OCI-LY1 (cell line): Measurements from ENCODE around the gene FKBP1A.

ENCODE experiments used
- H2AFZ ChIP-seq: fragments of 200-600 bp; sonication (generic), shearing (Covaris generic); 2 replicates; pipeline ENCODE4 v1.6.0; 2014; ENCODE audit warnings: antibody characterized with exemption, mild to moderate bottlenecking, low read length
- H3F3A ChIP-seq: fragments of 200-600 bp; sonication (generic), shearing (Covaris generic); 2 replicates; pipeline ENCODE4 v1.6.0; 2014; ENCODE audit warnings: mild to moderate bottlenecking, antibody characterized with exemption, low read length, moderate library complexity; ENCODE audit not compliant: insufficient read depth
- H3K27ac ChIP-seq: fragments of 200-600 bp; sonication (generic); 2 replicates; pipeline ENCODE4 v1.5.1; 2014; ENCODE audit warnings: low read length, mixed run types, mild to moderate bottlenecking, low read depth; ENCODE audit not compliant: poor library complexity, severe bottlenecking
- H3K27me3 ChIP-seq: fragments of 200-600 bp; sonication (generic); 2 replicates; pipeline ENCODE4 v1.6.0; 2014; ENCODE audit warnings: antibody characterized with exemption, mild to moderate bottlenecking, low read length, moderate library complexity; ENCODE audit not compliant: insufficient read depth
- H3K36me3 ChIP-seq: fragments of 200-600 bp; sonication (generic); 2 replicates; pipeline ENCODE4 v1.6.1; 2014; ENCODE audit warnings: mild to moderate bottlenecking, antibody characterized with exemption, low read length, moderate library complexity, mixed read lengths; ENCODE audit not compliant: insufficient read depth
- H3K4me1 ChIP-seq: fragments of 200-600 bp; sonication (generic); 2 replicates; pipeline ENCODE4 v1.5.1; 2014; ENCODE audit warnings: mild to moderate bottlenecking, low read length, moderate library complexity; ENCODE audit not compliant: insufficient read depth, severe bottlenecking
- H3K4me2 ChIP-seq: fragments of 200-600 bp; sonication (generic), shearing (Covaris generic); 2 replicates; pipeline ENCODE4 v1.6.1; 2014; ENCODE audit warnings: low read length
- H3K4me3 ChIP-seq: fragments of 200-600 bp; sonication (generic); 2 replicates; pipeline ENCODE4 v1.5.1; 2014; ENCODE audit warnings: low read length, low read depth, mild to moderate bottlenecking, mixed read lengths; ENCODE audit not compliant: poor library complexity, severe bottlenecking
- H3K79me2 ChIP-seq: fragments of 200-600 bp; shearing (Covaris generic); 2 replicates; pipeline ENCODE4 v1.6.1; 2016; ENCODE audit warnings: mixed run types, low read length, mixed read lengths; ENCODE audit not compliant: insufficient read depth
- H3K9ac ChIP-seq: fragments of 200-600 bp; sonication (generic), shearing (Covaris generic); 2 replicates; pipeline ENCODE4 v1.6.1; 2014; ENCODE audit warnings: mild to moderate bottlenecking, low read length, mixed read lengths
- H3K9me2 ChIP-seq: fragments of 200-600 bp; sonication (generic), shearing (Covaris generic); 2 replicates; pipeline ENCODE4 v1.6.1; 2014; ENCODE audit warnings: low read depth, mild to moderate bottlenecking, low read length, mixed read lengths
- H3K9me3 ChIP-seq: fragments of 200-600 bp; shearing (Covaris generic); 2 replicates; pipeline ENCODE4 v1.6.1; 2014; ENCODE audit warnings: low read length, mixed read lengths
- H4K20me1 ChIP-seq: fragments of 200-600 bp; sonication (generic), shearing (Covaris generic); 2 replicates; pipeline ENCODE4 v1.6.0; 2016; ENCODE audit warnings: mild to moderate bottlenecking, low read length; ENCODE audit not compliant: insufficient read depth
- EZH2 ChIP-seq: fragments of 200-600 bp; sonication (generic), shearing (Covaris generic); IDR thresholded peaks from 2 replicates; pipeline ENCODE4 v1.8.0; 2017; ENCODE audit warnings: borderline replicate concordance, mixed run types, mild to moderate bottlenecking, antibody characterized with exemption, low read length, moderate library complexity, mixed read lengths
- TF ChIP-seq, protein P1 (sequence below): fragments of 200-600 bp; sonication (generic), shearing (Covaris generic); IDR thresholded peaks from 2 replicates; pipeline ENCODE4 v1.5.1; 2017; ENCODE audit warnings: mild to moderate bottlenecking, antibody characterized with exemption, low read length, moderate library complexity, mixed read lengths

FKBP1A gene

DNA sequence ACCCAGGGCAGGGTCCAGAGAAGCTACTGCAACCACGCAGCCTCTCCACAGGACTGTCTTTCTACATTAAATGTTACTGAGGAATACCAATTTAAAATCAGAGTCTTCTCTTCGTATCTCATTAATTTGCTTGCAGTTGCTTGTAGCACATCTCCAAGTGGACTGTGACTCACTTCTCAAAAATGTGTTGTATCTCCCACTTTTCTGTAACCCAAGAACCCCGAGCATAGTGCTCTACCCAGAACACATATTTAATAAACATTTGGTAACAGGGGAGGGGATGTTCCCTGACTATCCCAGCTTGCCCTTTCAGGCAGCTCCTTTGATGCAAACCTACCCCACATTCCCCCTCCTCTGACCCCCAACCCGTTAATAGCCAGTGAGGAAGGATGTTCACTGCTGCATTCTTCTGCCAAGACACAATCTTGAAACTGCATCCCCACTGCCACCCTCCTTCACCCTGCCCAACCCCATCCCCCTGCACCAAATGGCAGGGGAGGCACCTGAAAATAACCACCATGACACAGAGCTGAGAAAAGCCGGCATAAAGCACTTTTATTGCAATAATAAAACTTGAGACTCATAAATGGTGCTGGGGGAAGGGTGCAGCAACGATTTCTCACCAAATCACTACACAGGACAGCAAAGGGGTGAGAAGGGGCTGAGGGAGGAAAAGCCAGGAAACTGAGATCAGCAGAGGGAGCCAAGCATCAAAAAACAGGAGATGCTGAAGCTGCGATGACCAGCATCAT lies 24.2 kb downstream of the FKBP1A start:
- Histone ChIP-seq H3F3A (no peaks in the 10 kb centered on the region), H3K36me3 (peaks cover 61% of the 10 kb centered on the region), H4K20me1 (no peaks in the 10 kb centered on the region)

DNA sequence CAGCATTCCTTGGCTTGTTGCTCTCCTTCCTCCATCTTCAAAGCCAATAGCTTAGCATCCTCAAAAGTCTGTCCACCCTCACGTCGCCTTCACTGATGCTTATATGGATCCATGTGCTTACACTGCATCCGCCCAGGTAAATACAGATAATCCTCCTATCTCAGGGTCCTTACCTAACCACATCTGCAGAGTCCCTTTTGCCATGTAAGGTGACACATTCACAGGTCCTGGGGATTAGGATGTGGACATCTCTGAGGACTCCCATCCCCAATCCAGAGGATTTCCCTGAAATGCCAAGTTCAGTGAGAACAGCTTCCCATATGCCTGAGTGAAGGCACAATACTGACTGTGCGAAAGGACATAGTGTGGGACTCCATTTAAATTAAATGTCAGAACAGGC lies 25.4 kb downstream of the FKBP1A start:
- Histone ChIP-seq H3K79me2 (no peaks in the 10 kb centered on the region), H2AFZ (no peak overlapping the region), H3K9me2 (no peaks in the 10 kb centered on the region), H3K4me3 (no peak overlapping the region), H3K4me2 (no peak overlapping the region), H3K9me3 (no peaks in the 10 kb centered on the region), H3K9ac (no peak overlapping the region), H3F3A (no peaks in the 10 kb centered on the region), H4K20me1 (no peaks in the 10 kb centered on the region), H3K36me3 (peaks cover 52% of the 10 kb centered on the region), H3K27me3 (no peaks in the 10 kb centered on the region), H3K27ac (no peak overlapping the region), H3K4me1 (no peaks in the 10 kb centered on the region)
- TF ChIP-seq EZH2, result no peak
- TF ChIP-seq, protein P1, sequence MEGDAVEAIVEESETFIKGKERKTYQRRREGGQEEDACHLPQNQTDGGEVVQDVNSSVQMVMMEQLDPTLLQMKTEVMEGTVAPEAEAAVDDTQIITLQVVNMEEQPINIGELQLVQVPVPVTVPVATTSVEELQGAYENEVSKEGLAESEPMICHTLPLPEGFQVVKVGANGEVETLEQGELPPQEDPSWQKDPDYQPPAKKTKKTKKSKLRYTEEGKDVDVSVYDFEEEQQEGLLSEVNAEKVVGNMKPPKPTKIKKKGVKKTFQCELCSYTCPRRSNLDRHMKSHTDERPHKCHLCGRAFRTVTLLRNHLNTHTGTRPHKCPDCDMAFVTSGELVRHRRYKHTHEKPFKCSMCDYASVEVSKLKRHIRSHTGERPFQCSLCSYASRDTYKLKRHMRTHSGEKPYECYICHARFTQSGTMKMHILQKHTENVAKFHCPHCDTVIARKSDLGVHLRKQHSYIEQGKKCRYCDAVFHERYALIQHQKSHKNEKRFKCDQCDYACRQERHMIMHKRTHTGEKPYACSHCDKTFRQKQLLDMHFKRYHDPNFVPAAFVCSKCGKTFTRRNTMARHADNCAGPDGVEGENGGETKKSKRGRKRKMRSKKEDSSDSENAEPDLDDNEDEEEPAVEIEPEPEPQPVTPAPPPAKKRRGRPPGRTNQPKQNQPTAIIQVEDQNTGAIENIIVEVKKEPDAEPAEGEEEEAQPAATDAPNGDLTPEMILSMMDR, result no peak

More for the DNA sequence above, 24.2 kb downstream of the FKBP1A start:
- no peak overlapping the region for H3K4me3 ChIP-seq
- H3K9me3 ChIP-seq, result no peaks in the 10 kb centered on the region
- H3K79me2 ChIP-seq, result no peaks in the 10 kb centered on the region
- no peaks in the 10 kb centered on the region for H3K9me2 ChIP-seq
- no peak overlapping the region for H3K9ac ChIP-seq
- H3K4me2 ChIP-seq, result no peak overlapping the region
- no peaks in the 10 kb centered on the region for H3K4me1 ChIP-seq
- no peak overlapping the region for H3K27ac ChIP-seq
- TF ChIP-seq EZH2, result no peak
- TF ChIP-seq, protein P1, result no peak
- H2AFZ ChIP-seq, result no peak overlapping the region
- no peaks in the 10 kb centered on the region for H3K27me3 ChIP-seq

DNA sequence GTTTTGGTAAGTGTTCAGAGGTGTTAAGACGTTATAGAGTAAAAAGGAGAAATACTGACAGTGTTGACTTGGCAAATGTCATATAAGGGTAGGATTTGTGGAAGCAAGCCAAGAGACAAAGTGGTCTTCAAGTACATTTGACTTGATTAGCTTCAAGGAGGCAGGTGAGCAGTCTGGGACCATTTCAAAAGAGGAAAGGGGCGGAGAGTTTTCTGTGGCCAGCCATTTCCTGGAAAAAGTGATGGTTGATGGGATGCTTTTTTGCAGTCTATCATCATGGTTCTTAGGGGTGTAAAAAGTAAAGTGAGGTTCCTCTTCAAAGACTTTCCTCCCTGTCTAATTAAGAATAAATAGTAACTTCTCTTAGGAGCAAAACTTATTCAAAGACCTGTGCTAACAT lies 28.7 kb downstream of the FKBP1A start:
- Histone ChIP-seq H3K4me2 (no peak overlapping the region), H3K79me2 (no peaks in the 10 kb centered on the region), H3F3A (no peaks in the 10 kb centered on the region), H2AFZ (no peak overlapping the region), H3K27me3 (no peaks in the 10 kb centered on the region), H3K9me3 (no peaks in the 10 kb centered on the region), H3K36me3 (peaks cover 57% of the 10 kb centered on the region), H3K4me1 (no peaks in the 10 kb centered on the region), H3K4me3 (no peak overlapping the region), H3K27ac (no peak overlapping the region), H3K9ac (no peak overlapping the region), H3K9me2 (no peaks in the 10 kb centered on the region), H4K20me1 (no peaks in the 10 kb centered on the region)
- TF ChIP-seq, protein P1, result no peak
- no peak for TF ChIP-seq EZH2
